Activated CD4-positive, alpha-beta T cell treated with anti-CD3 and anti-CD28 coated beads, Interleukin-2, Interleukin-4, amounts not matched to agents 100 ng/mL and 50 ng/mL, durations not matched to agents 16 hours and 8 hours (primary cell): ENCODE results near the gene OR5C1.
A peak's percentile ranks its signal among the peaks of the same experiment; 100 is the strongest.
"Not testable (repeated sequence)": the region's sequence is repeated elsewhere in the genome, so short reads cannot be mapped to it uniquely, and the experiment has no call there.

Experiments used
- DNase-seq: peaks from one replicate; pipeline ENCODE4 v3.0.0-alpha.2; 2020; ENCODE audit warnings: low spot score

OR5C1 gene

DNA sequence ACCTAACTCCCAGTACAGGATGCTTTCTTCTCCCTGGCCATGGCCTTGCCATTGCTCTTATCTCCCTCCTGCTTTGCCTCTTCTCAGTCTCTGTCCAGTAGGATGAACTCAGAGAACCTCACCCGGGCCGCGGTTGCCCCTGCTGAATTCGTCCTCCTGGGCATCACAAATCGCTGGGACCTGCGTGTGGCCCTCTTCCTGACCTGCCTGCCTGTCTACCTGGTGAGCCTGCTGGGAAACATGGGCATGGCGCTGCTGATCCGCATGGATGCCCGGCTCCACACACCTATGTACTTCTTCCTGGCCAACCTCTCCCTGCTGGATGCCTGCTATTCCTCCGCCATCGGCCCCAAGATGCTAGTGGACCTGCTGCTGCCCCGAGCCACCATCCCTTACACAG, at the start of gene OR5C1:
Gene OR5C1, plus strand, starts transcription at position 103 of the 400 bp plus-strand sequence. Its CDS starts 0 bp downstream, at position 103.
- DNase-seq: no peak

- no peak for DNase-seq
Observed at GRCh38 chr9:122742003-122742402, 46.7 kb upstream of the OR5C1 start, which contains the start of gene OR1L6. Gene OR1L6, plus strand, starts transcription at chr9:122742303. Its CDS starts 7,545 bp downstream, at chr9:122749848.

DNA sequence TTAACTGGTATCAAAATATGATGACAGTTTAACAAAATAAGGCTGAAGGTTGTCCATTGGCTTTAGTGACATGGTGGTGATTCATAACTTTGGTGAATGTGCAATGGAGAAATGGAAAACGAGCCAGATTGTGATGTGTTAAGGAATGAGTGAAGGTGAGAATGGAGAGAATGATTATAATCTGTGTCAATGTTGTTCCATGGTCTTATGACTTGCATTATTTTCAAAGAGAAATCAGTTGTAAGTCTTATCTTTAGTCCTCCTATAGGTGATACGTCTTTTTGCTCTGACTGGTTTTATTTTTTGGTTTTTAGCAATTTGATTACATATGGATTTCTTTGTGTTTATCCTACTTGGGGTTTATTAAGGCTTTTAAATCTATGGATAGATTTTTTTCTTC, 33.9 kb upstream of the OR5C1 start:
- DNase-seq: no peak

- DNase-seq: no peak
Observed at GRCh38 chr9:122767817-122768216, 20.9 kb upstream of the OR5C1 start.

- DNase-seq: no peak
Observed at GRCh38 chr9:122777052-122777451, 11.7 kb upstream of the OR5C1 start.

GRCh38 chr9:122777935-122778627, 10.7 kb upstream of the OR5C1 start:
- no peak for DNase-seq

GRCh38 chr9:122779181-122779580, 9.6 kb upstream of the OR5C1 start:
- DNase-seq: no peak

DNA sequence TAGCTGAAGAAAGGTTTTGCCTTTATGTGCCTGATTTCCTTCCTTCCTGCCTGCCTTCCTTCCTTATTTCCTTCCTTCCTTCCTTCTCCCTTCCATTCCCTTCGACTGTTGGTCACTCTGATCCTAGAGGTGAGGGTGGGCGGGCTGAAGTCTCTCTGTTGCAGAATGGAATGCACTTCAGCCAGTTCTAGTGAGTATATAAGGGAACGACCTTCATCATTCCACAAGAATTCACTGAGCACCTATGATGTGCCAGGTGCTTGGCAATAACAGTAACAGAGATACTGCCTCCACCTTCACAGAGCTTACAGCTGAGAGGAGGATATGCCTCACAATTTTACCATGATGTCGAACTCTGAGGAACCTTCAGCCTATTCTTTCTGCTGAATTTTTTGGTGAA, 8.7 kb upstream of the OR5C1 start:
- no peak for DNase-seq

GRCh38 chr9:122781671-122782070, 7.1 kb upstream of the OR5C1 start:
- DNase-seq: no peak

DNA sequence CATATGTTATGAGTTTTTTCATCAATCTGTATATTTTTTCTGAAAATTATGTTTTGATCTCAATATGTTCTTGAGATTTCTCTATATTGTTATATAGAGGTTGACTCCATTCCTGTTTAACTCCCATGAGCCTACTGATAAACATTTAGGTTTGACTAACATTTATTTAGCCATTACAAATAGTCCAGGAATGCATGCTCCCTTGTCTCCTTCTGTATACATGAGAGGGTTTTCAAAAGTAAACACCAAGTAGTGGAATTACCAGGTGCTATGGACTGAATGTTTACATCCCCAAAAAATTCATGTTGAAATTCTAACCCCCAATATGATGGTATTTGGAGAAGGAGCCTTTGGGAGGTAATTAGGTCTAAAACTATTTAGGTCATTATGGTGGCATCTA, 3.5 kb upstream of the OR5C1 start:
- no peak for DNase-seq

DNA sequence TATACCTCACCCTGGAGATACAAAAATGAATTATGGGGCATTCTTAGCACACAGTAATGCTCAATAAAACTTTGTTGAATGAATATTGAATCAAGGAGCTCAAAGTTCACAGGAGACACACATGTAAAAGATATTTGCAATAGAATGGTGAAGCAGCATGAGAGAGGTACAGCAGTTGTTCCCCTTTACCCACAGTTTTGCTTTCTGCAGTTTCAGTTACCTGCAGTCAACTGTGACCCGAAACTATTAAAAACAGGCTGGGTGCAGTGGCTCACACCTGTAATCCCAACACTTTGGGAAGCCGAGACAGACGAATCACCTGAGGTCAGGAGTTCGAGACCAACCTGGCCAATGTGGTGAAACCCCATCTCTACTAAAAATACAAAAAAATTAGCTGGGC, 2.4 kb upstream of the OR5C1 start:
- no peak for DNase-seq

DNA sequence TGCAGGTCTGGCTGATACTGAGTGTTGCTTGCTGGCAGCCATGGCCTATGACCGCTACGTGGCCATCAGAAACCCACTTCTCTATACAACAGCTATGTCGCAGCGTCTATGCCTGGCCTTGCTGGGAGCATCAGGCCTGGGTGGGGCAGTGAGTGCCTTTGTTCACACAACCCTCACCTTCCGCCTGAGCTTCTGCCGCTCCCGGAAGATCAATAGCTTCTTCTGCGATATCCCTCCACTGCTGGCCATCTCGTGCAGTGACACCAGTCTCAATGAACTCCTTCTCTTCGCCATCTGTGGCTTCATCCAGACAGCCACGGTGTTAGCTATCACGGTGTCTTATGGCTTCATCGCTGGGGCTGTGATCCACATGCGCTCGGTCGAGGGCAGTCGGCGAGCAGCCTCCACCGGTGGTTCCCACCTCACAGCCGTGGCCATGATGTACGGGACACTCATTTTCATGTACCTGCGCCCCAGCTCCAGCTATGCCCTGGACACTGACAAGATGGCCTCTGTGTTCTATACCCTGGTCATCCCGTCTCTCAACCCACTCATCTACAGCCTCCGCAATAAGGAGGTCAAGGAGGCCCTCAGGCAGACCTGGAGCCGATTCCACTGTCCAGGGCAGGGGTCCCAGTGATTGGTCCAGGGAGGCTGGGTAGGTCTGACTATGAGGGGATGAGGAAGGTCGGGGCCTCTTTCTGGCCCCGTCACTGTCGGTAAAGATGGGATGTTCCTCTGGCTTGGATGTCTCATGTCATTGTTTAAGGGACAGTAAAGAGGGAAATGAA, 718 bp downstream of the OR5C1 start:
- DNase-seq: no peak

DNA sequence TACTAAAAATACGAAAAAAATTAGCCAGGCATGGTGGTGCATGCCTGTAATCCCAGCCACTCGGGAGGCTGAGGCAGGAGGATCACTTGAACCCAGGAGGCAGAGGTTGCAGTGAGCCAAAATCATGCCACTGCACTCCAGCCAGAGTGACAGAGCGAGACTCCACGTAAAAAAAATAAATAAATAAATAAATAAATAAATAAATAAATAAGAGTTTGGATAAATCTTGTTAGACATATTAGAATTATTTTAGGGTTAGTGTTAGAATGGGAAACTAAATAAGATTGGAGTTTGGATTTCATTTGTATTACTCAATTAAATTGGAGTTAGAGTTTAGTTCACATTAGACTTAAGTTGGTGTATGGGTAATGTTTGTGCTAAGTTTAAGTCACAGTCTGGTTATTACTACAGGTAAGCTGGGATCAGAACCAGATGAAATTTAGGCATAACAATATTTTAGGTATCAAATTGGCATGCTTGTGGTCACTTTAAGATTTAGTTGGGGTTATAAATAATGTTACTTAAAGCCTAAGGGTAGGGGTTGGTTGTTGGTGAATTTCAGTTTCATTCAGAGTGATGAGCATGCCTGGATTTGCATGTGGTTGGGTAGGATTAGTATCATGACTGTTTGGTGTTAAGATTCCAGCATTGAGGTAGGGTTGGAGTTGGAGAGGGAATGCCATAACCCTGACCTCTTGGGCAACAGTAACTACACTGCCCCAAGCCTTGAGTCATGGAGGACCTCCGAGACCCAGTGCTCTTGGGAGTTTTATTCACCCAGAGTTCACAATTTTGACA, 3.3 kb downstream of the OR5C1 start:
- no peak for DNase-seq

DNA sequence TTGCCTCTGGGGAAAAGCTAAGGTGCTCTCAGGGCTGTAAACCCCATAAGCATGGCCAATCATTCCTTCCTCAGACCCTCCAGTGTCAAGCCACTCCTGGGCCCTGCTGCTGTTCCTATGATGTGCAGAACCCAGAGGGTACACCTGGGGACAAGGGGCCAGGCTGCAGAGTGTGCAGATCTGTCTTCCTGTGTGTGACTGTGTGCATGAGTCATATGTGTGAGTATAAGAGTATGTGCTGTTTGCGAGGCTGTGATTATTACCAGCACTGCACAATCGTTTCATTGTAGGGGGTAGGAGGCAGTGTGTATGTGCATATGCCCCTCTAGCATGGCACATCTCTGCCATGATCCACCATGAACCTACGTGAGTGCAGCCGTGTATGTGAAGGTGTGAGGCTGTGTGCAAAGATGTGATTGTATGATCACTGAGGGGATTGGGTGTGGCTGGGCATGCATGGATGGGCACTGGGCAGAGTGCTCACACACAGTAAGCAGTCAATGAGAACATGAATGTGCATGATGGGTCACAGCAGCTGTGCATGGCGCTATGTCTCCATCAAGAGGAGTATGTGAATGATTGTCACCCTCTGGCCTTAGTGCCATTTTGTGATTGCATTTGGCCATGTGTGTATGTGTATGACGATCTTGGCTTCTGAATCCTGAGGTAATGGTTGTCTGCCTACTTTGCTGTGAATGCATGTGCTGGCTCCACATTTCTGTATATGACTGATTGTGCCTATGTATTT, 8.8 kb downstream of the OR5C1 start:
- no peak for DNase-seq

DNA sequence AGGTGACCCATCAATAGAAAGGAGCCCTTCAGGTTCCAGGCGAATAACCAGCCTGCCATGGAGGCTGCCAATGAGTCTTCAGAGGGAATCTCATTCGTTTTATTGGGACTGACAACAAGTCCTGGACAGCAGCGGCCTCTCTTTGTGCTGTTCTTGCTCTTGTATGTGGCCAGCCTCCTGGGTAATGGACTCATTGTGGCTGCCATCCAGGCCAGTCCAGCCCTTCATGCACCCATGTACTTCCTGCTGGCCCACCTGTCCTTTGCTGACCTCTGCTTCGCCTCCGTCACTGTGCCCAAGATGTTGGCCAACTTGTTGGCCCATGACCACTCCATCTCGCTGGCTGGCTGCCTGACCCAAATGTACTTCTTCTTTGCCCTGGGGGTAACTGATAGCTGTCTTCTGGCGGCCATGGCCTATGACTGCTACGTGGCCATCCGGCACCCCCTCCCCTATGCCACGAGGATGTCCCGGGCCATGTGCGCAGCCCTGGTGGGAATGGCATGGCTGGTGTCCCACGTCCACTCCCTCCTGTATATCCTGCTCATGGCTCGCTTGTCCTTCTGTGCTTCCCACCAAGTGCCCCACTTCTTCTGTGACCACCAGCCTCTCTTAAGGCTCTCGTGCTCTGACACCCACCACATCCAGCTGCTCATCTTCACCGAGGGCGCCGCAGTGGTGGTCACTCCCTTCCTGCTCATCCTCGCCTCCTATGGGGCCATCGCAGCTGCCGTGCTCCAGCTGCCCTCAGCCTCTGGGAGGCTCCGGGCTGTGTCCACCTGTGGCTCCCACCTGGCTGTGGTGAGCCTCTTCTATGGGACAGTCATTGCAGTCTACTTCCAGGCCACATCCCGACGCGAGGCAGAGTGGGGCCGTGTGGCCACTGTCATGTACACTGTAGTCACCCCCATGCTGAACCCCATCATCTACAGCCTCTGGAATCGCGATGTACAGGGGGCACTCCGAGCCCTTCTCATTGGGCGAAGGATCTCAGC, 11.6 kb downstream of the OR5C1 start, which contains the start of gene OR1K1:
Gene OR1K1, plus strand, starts transcription at position 58 of the 995 bp plus-strand sequence. Its CDS starts 0 bp downstream, at position 58.
- DNase-seq: no peak

- peak; percentile 40 for DNase-seq
Observed at GRCh38 chr9:122806661-122807060, 17.9 kb downstream of the OR5C1 start.

GRCh38 chr9:122807271-122807900, 18.7 kb downstream of the OR5C1 start:
- DNase-seq: peak; percentile 81

DNA sequence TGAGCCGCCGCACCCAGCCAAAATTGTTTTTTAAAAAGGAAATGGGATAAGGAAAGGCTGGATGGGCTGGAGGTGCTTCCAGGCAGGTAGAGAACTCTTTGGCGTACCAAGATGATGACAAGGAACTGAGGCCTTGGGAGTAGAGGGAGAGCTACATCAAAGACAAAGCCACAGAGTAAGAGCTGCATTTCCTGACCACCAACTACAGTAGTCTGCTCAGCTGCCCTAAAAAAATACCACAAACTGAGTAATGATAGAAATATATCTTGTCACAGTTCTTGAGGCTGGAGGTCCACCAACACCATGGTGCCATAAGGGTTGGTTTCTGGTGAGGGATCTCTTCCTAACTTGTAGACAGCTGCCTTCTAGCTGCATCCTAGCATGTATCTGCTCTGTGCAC, 19.4 kb downstream of the OR5C1 start:
- DNase-seq: peak; percentile 23

GRCh38 chr9:122809261-122809660, 20.5 kb downstream of the OR5C1 start:
- not testable (repeated sequence) for DNase-seq
